H1 (cell line): ENCODE results near the gene RSKR. TPM values are rescaled to one million over a fixed set of nuclear protein-coding genes. Genes with fewer than 3 reads are reported as not detected.

Experiments used
- CTCF ChIA-PET: fragments of 300-600 bp; sonication (Branson Sonifier 250); formaldehyde crosslinking; loops from one replicate; lab custom pipeline; 2021; ENCODE audit not compliant: partially characterized antibody; lab: Charles Lee
- POLR2A ChIA-PET: fragments of 300-600 bp; sonication (Branson Sonifier 250); formaldehyde crosslinking; loops from one replicate; lab custom pipeline; 2021; ENCODE audit warnings: inconsistent platforms; ENCODE audit not compliant: partially characterized antibody; lab: Charles Lee
- DNase-seq, 2 experiments: peaks; one replicate each; pipeline versions ENCODE4 v3.0.0 to v3.0.0-alpha.2; 2010 to 2022; ENCODE audit warnings: low spot score in 2 of 2, low read depth in 1 of 2, mixed read lengths in 1 of 2
- FAIRE-seq: peaks from 2 replicates; lab custom pipeline; 2011; peaks lifted over from hg19 to GRCh38; lab: Jason Lieb, UNC
- H2AFZ ChIP-seq: 2 replicates; pipeline ENCODE4 v1.8.1; 2012; ENCODE audit warnings: low read length, inconsistent platforms
- H2AK5ac ChIP-seq: 2 replicates; pipeline ENCODE4 v1.6.1; 2013; ENCODE audit warnings: low read depth, low read length
- H2BK120ac ChIP-seq: replicated peaks from 2 replicates; pipeline ENCODE3; 2013; ENCODE audit warnings: low read depth, low read length, inconsistent platforms
- H2BK12ac ChIP-seq: 2 replicates; pipeline ENCODE4 v1.6.1; 2013; ENCODE audit warnings: low read depth, low read length
- H2BK15ac ChIP-seq: 2 replicates; pipeline ENCODE4 v1.6.1; 2013; ENCODE audit warnings: low read length
- H2BK20ac ChIP-seq: 2 replicates; pipeline ENCODE4 v1.6.1; 2013; ENCODE audit warnings: low read length
- H2BK5ac ChIP-seq: 2 replicates; pipeline ENCODE4 v1.6.1; 2013; ENCODE audit warnings: low read depth, low read length
- H3K14ac ChIP-seq: 2 replicates; pipeline ENCODE4 v1.6.1; 2013; ENCODE audit warnings: inconsistent platforms; ENCODE audit not compliant: insufficient read length
- H3K18ac ChIP-seq: 2 replicates; pipeline ENCODE4 v1.6.1; 2013; ENCODE audit warnings: low read length; ENCODE audit errors: extremely low read depth
- H3K23ac ChIP-seq: 2 replicates; pipeline ENCODE4 v1.6.1; 2013; ENCODE audit warnings: inconsistent platforms; ENCODE audit not compliant: insufficient read length
- H3K23me2 ChIP-seq: 2 replicates; pipeline ENCODE4 v1.6.1; 2013; ENCODE audit warnings: low read depth, low read length
- H3K27ac ChIP-seq: 2 replicates; pipeline ENCODE4 v1.6.1; 2011; ENCODE audit warnings: low read depth, low read length, inconsistent platforms
- H3K27me3 ChIP-seq, 4 experiments: replicated peaks in 1 of 4; 1 replicate in 1 of 4; 2 replicates in 3 of 4; pipeline versions ENCODE4 v1.6.1 to v1.8.1; 2011 to 2013; ENCODE audit warnings: low read length in 3 of 4, mild to moderate bottlenecking in 3 of 4, inconsistent platforms in 2 of 4, mixed read lengths in 2 of 4, moderate library complexity in 1 of 4; ENCODE audit not compliant: control insufficient read depth in 3 of 4, insufficient read depth in 3 of 4; ENCODE audit errors: extremely low read depth in 1 of 4
- H3K36me3 ChIP-seq, 4 experiments: 2 replicates each; pipeline versions ENCODE4 v1.6.1 to v1.8.1; 2011 to 2013; ENCODE audit warnings: mild to moderate bottlenecking in 4 of 4, low read length in 3 of 4, moderate library complexity in 2 of 4, control low read depth in 1 of 4, inconsistent platforms in 1 of 4; ENCODE audit not compliant: insufficient read depth in 4 of 4, control insufficient read depth in 2 of 4
- H3K4ac ChIP-seq: replicated peaks from 2 replicates; pipeline ENCODE3; 2013; ENCODE audit warnings: low read length, low read depth, mixed read lengths, inconsistent platforms; ENCODE audit not compliant: insufficient read length
- H3K4me1 ChIP-seq, 4 experiments: replicated peaks in 1 of 4; 1 replicate in 1 of 4; 2 replicates in 3 of 4; pipeline versions ENCODE4 v1.6.1 to v1.8.1; 2011 to 2013; ENCODE audit warnings: low read length in 3 of 4, inconsistent platforms in 2 of 4, mixed read lengths in 1 of 4; ENCODE audit not compliant: insufficient read depth in 4 of 4, control insufficient read depth in 3 of 4
- H3K4me2 ChIP-seq, 2 experiments: 2 replicates each; pipeline versions ENCODE4 v1.6.1 to v1.8.1; 2011 to 2013; ENCODE audit warnings: low read depth in 2 of 2, low read length in 2 of 2, control low read depth in 1 of 2, inconsistent platforms in 1 of 2, mild to moderate bottlenecking in 1 of 2; ENCODE audit not compliant: insufficient read depth in 1 of 2
- H3K4me3 ChIP-seq, 4 experiments: fragments of 200-600, 300-600 bp in 1 of 4; sonication (generic), shearing (Covaris generic), sonication (Bioruptor Twin) in 1 of 4; 2 replicates each; pipeline versions ENCODE4 v1.5.1 to v1.8.1; 2011 to 2016; ENCODE audit warnings: low read length in 4 of 4, low read depth in 3 of 4, control low read depth in 2 of 4, inconsistent platforms in 2 of 4, mild to moderate bottlenecking in 2 of 4, mixed read lengths in 1 of 4, moderate library complexity in 1 of 4; ENCODE audit not compliant: insufficient read depth in 2 of 4; ENCODE audit errors: extremely low read depth in 1 of 4
- H3K56ac ChIP-seq: replicated peaks from 2 replicates; pipeline ENCODE3; 2013; ENCODE audit warnings: low read depth, mild to moderate bottlenecking, mixed read lengths, low read length, inconsistent platforms; ENCODE audit not compliant: insufficient read length
- H3K79me1 ChIP-seq: 2 replicates; pipeline ENCODE4 v1.6.1; 2013; ENCODE audit warnings: low read depth, low read length, control low read depth
- H3K79me2 ChIP-seq, 2 experiments: 2 replicates each; pipeline versions ENCODE4 v1.6.1 to v1.8.1; 2012 to 2013; ENCODE audit warnings: low read length in 2 of 2, mild to moderate bottlenecking in 2 of 2, inconsistent platforms in 1 of 2; ENCODE audit not compliant: insufficient read depth in 2 of 2, control insufficient read depth in 1 of 2
- H3K9ac ChIP-seq, 4 experiments: replicated peaks in 1 of 4; 1 replicate in 1 of 4; 2 replicates in 3 of 4; pipeline versions ENCODE4 v1.6.1 to v1.8.1; 2011 to 2013; ENCODE audit warnings: low read depth in 3 of 4, low read length in 3 of 4, control low read depth in 2 of 4, mild to moderate bottlenecking in 2 of 4, moderate library complexity in 2 of 4, inconsistent platforms in 1 of 4; ENCODE audit errors: extremely low read depth in 1 of 4
- H3K9me3 ChIP-seq, 2 experiments: 2 replicates each; pipeline versions ENCODE4 v1.6.1 to v1.8.1; 2012 to 2013; ENCODE audit warnings: mild to moderate bottlenecking in 2 of 2, moderate library complexity in 2 of 2, control low read depth in 1 of 2, inconsistent platforms in 1 of 2, low read depth in 1 of 2, low read length in 1 of 2, mixed read lengths in 1 of 2; ENCODE audit not compliant: insufficient read depth in 2 of 2
- H4K20me1 ChIP-seq, 2 experiments: replicated peaks in 1 of 2; 2 replicates each; pipeline versions ENCODE3 to v1.8.1; 2011 to 2013; ENCODE audit warnings: inconsistent platforms in 2 of 2, low read length in 2 of 2, mild to moderate bottlenecking in 1 of 2; ENCODE audit not compliant: insufficient read depth in 2 of 2, control insufficient read depth in 1 of 2
- H4K5ac ChIP-seq: 2 replicates; pipeline ENCODE4 v1.6.1; 2013; ENCODE audit warnings: low read length, low read depth, mixed read lengths, inconsistent platforms; ENCODE audit not compliant: insufficient read length
- H4K8ac ChIP-seq: 2 replicates; pipeline ENCODE4 v1.8.0; 2013; ENCODE audit warnings: mild to moderate bottlenecking, moderate library complexity, low read length, inconsistent platforms; ENCODE audit not compliant: insufficient read depth; ENCODE audit errors: extremely low read depth
- H4K91ac ChIP-seq: replicated peaks from 2 replicates; pipeline ENCODE3; 2013; ENCODE audit warnings: low read length, mixed read lengths, inconsistent platforms; ENCODE audit not compliant: insufficient read length
- ASH2L ChIP-seq: fragments of 200-600, 300-600 bp; sonication (generic); IDR thresholded peaks from one replicate; pipeline ENCODE4 v1.7.1; 2017; ENCODE audit warnings: low read length
- CBX5 ChIP-seq: fragments of 300-800, 300-1000 bp; sonication (generic); IDR thresholded peaks from 2 replicates; pipeline ENCODE4 v1.7.1; 2016; ENCODE audit warnings: antibody characterized with exemption, low read length, low read depth
- EGR1 ChIP-seq: IDR thresholded peaks from 2 replicates; pipeline ENCODE4 v1.6.1; 2011; ENCODE audit warnings: low read depth, low read length, borderline replicate concordance
- EP300 ChIP-seq, 2 experiments: IDR thresholded peaks; 1 replicate in 1 of 2; 2 replicates in 1 of 2; pipeline ENCODE4 v1.6.1; 2011 to 2012; ENCODE audit warnings: low read depth in 2 of 2, low read length in 2 of 2, mild to moderate bottlenecking in 2 of 2, borderline replicate concordance in 1 of 2, inconsistent platforms in 1 of 2, moderate library complexity in 1 of 2
- GABPA ChIP-seq: IDR thresholded peaks from 2 replicates; pipeline ENCODE4 v1.6.1; 2011; ENCODE audit warnings: mild to moderate bottlenecking, low read length, moderate library complexity, borderline replicate concordance; ENCODE audit not compliant: insufficient read depth
- POLR2A ChIP-seq, 2 experiments: IDR thresholded peaks; 1 replicate in 1 of 2; 2 replicates in 1 of 2; pipeline ENCODE4 v1.6.1; 2011; ENCODE audit warnings: low read depth in 2 of 2, low read length in 2 of 2, mild to moderate bottlenecking in 2 of 2; ENCODE audit errors: control extremely low read depth in 1 of 2
- RXRA ChIP-seq: IDR thresholded peaks from 2 replicates; pipeline ENCODE4 v1.6.1; 2011; ENCODE audit warnings: low read depth, mild to moderate bottlenecking, low read length, moderate library complexity; ENCODE audit not compliant: insufficient read depth
- SIRT6 ChIP-seq: IDR thresholded peaks from one replicate; pipeline ENCODE4 v1.7.1; 2012; ENCODE audit warnings: low read length, inconsistent platforms
- SIX5 ChIP-seq: IDR thresholded peaks from 2 replicates; pipeline ENCODE4 v1.6.1; 2011; ENCODE audit warnings: mild to moderate bottlenecking, low read depth, low read length
- SP1 ChIP-seq: IDR thresholded peaks from 2 replicates; pipeline ENCODE4 v1.6.1; 2011; ENCODE audit warnings: low read depth, low read length
- TAF7 ChIP-seq: optimal IDR thresholded peaks from 2 replicates; pipeline ENCODE3; 2011; ENCODE audit warnings: low read depth, mild to moderate bottlenecking, inconsistent platforms, low read length, moderate library complexity, borderline replicate concordance
- TCF12 ChIP-seq: IDR thresholded peaks from 2 replicates; pipeline ENCODE4 v1.6.1; 2011; ENCODE audit warnings: low read depth, mild to moderate bottlenecking, low read length
- WGBS, 2 experiments: shearing (Covaris generic) in 1 of 2; methylation state at CpG; one replicate each; pipeline versions ENCODE4 v1.1.6 to v1.1.7; 2013 to 2015; ENCODE audit warnings: low lambda C conversion rate in 2 of 2, mixed read lengths in 2 of 2, inconsistent platforms in 1 of 2, low coverage in 1 of 2, missing lambda C conversion rate in 1 of 2; ENCODE audit not compliant: insufficient replicate concordance in 2 of 2, insufficient coverage in 1 of 2, insufficient read length in 1 of 2; ENCODE audit errors: extremely low coverage in 1 of 2, missing lambda C conversion rate in 1 of 2; 5-methylcytosine and 5-hydroxymethylcytosine counted together
- polyA plus RNA-seq, 7 experiments: library from polyadenylated mRNA; depleted of rRNA in 3 of 7; stranded (reverse) in 5 of 7; unstranded in 2 of 7; fragments of >200 nt in 5 of 7; fragments of 200-250 nt in 2 of 7; gene quantifications; 1 replicate in 5 of 7; 2 replicates in 1 of 7; 4 replicates in 1 of 7; pipeline versions ENCODE4 v1.2.1 to v1.2.3, GENCODE V29; 2011 to 2013; ENCODE audit warnings: missing spikeins in 2 of 7, mixed read lengths in 2 of 7
- total RNA-seq: library from RNA; stranded (reverse); fragmentation: NEBNext Ultra II Directional; extraction: Animal tissue kit (Norgen Biotek cat#: 25700); gene quantifications from 2 replicates; pipeline ENCODE4 v1.2.1, GENCODE V29; 2021
- TF ChIP-seq, protein P1 (sequence below): IDR thresholded peaks from 2 replicates; pipeline ENCODE4 v1.6.1; 2011; ENCODE audit warnings: low read depth, mild to moderate bottlenecking, low read length; ENCODE audit not compliant: insufficient read depth
- TF ChIP-seq, protein P2 (sequence below): IDR thresholded peaks from 2 replicates; pipeline ENCODE4 v1.6.1; 2012; ENCODE audit warnings: inconsistent platforms

Gene RSKR
- total and polyA plus RNA-seq, 2 of the 8 experiments (the other 6 are each of a cell fraction or from before 2014, with no cell fraction given), result 24.1 to 28.5 TPM

DNA sequence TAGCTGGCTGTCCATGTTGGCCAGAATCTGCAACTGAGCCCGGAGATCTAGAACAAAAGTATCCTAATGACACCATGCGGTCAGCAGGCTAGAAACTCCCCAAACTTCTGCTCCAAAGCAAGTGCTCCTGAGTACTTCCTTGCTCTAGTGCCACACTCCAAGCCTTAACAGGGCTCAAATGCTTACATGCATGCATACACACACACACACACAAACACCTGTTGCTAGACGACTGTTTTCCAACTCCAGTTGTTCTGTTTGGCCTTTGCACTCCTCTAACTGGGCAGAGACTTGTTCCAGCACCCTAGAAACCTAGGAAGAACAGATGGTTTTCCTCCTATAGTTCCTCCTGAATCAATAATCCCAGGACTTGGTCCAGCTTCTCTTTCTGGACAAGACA, 29.6 kb downstream of the RSKR start:
- Histone ChIP-seq H4K8ac (no peak overlapping the region), H4K20me1 (peaks cover 1 to 6% of the 10 kb centered on the region in 2 experiments), H3K9ac (no peak overlapping the region), H3K79me2 (0 out of 4 replicates have a peak, but pooled peaks cover 0 to 3% of the 10 kb centered on the region in 2 experiments), H3K27ac (no peak overlapping the region), H3K18ac (no peak overlapping the region), H2BK20ac (no peak overlapping the region), H3K56ac (no peak overlapping the region), H2BK15ac (no peak overlapping the region), H3K4me3 (no peak overlapping the region), H3K4ac (no peak overlapping the region), H3K14ac (no peak overlapping the region), H3K36me3 (peaks cover 47 to 84% (median 71%) of the 10 kb centered on the region in 4 experiments), H3K9me3 (no peaks in the 10 kb centered on the region), H2BK12ac (no peak overlapping the region), H4K91ac (no peak overlapping the region), H2BK120ac (no peak overlapping the region), H2BK5ac (no peak overlapping the region), H4K5ac (no peak overlapping the region), H3K4me1 (no peaks in the 10 kb centered on the region), H3K79me1 (no peaks in the 10 kb centered on the region), H3K4me2 (no peak overlapping the region), H3K23ac (no peak overlapping the region), H2AK5ac (no peak overlapping the region), H3K27me3 (no peaks in the 10 kb centered on the region), H3K23me2 (no peaks in the 10 kb centered on the region), H2AFZ (no peak overlapping the region)
- WGBS, 2 experiments, result 93% methylated on average over 3 of the region's 3 CpGs; no CpG with 5 or more reads in 1 of the 2 experiments
- FAIRE-seq (no peak), DNase-seq (no peak)
- CTCF ChIA-PET, result interaction anchor here (1.8 to 2.4 kb wide), 3 partner anchors 8 to 36 kb away, joined by 4 to 6 read pairs (median 4); partner anchors contain the start of gene ALDOC
- POLR2A ChIA-PET, result interaction anchor here (1.0 to 2.3 kb wide), 5 partner anchors 8 to 118 kb away, joined by 3 to 10 read pairs (median 3); no protein-coding TSS in a partner anchor
- TF ChIP-seq SIX5 (no peak), EP300 (IDR thresholded peaks at IDR 0.05; ENCODE audit: borderline replicate concordance in 1 of 2, low read depth in 2 of 2, low read length in 2 of 2) (no peak), POLR2A (IDR thresholded peaks at IDR 0.05; ENCODE audit: control extremely low read depth in 1 of 2, low read depth in 2 of 2, low read length in 2 of 2) (no peak), SP1 (no peak), TCF12 (no peak), EGR1 (no peak), RXRA (no peak), GABPA (no peak), TAF7 (no peak), SIRT6 (no peak), ASH2L (no peak), CBX5 (no peak)
- TF ChIP-seq, protein P1, sequence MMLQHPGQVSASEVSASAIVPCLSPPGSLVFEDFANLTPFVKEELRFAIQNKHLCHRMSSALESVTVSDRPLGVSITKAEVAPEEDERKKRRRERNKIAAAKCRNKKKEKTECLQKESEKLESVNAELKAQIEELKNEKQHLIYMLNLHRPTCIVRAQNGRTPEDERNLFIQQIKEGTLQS, result no peak
- TF ChIP-seq, protein P2, sequence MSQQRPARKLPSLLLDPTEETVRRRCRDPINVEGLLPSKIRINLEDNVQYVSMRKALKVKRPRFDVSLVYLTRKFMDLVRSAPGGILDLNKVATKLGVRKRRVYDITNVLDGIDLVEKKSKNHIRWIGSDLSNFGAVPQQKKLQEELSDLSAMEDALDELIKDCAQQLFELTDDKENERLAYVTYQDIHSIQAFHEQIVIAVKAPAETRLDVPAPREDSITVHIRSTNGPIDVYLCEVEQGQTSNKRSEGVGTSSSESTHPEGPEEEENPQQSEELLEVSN, result no peak
